ENCODE data around the gene RELA.

The RELA gene

GRCh38 chr11:65607614-65608426, 54.9 kb downstream of the RELA start:
- Mint-ChIP-seq H3K36me3 (peaks cover 84% of the 10 kb centered on the region), H3K27ac (no peak overlapping the region), H3K4me1 (peaks cover 50% of the 10 kb centered on the region), H3K9me3 (no peaks in the 10 kb centered on the region), H3K27me3 (no peaks in the 10 kb centered on the region), H3K4me3 (no peak overlapping the region)
- ATAC-seq, result no peak

DNA sequence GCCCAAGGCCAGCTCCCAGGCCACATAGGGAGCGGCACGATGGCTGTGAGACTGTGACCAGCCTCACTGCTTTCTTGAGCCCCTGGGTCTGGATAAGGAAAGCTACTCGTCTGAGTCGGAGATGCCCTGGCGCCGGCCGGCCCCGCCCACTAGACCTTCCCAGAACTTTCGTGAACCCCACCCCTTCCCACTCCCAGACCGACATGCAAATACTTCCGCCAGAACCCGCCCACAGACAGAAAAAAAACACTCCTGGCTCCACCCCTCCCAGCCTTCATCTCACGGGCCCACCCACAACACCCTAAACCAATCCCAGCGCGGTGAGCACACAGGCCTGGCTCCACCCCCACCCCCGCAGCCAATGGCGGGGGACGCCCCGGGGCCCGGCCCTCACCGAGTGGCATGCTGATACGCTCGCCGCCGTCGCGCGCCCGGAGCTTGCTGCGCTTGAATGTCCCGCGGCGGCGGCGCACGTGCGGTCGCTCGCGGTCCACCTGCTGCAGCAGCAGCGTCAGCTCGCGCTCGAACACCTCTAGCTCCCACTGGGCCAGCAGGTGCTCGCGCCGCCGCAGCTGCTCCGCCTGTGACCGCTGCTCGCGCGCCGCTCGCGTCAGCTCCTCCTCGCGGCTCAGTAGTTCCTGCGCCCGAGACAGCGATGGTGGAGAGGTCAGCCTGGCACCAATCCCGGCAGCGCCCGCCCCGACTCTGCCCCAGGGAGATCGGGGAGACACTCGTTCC, 55.7 kb downstream of the RELA start:
- Mint-ChIP-seq H3K9me3 (no peaks in the 10 kb centered on the region), H3K27ac (no peak overlapping the region), H3K27me3 (no peaks in the 10 kb centered on the region), H3K4me3 (no peak overlapping the region), H3K4me1 (peaks cover 46% of the 10 kb centered on the region), H3K36me3 (peaks cover 84% of the 10 kb centered on the region)
- no peak for ATAC-seq

DNA sequence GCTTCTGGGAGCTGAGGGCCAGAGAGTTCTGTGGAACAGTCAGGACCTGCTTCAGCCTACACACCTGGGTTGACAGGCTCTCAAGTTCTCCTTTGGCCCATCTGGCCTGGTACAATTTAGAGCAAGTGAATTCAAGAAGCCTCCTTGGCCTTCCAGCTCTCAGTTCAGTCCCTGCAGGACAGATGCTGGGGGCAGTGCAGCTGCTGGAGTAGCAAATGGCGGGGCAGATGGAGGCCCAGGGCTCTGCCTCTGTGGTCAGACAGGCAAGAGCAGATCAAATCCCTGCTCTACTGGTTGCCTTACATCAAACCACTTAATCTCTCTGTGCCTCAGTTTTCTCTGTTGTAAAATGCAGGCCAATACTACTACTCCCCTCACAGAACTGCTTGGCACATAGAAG, 58.5 kb downstream of the RELA start:
- Mint-ChIP-seq H3K4me1 (peaks cover 18% of the 10 kb centered on the region), H3K27me3 (no peaks in the 10 kb centered on the region), H3K4me3 (no peak overlapping the region), H3K9me3 (no peaks in the 10 kb centered on the region), H3K27ac (peak overlapping the region; percentile 44), H3K36me3 (peaks cover 73% of the 10 kb centered on the region)
- ATAC-seq, result no peak
